CD4-positive, alpha-beta T cell (primary cell): ENCODE results near the gene NPLOC4. TPM values are rescaled to one million over a fixed set of nuclear protein-coding genes. Genes with fewer than 3 reads are reported as not detected.

Experiments used
- ATAC-seq: fragments of 200-7000 bp; cut with Tn5 transposase; one replicate; pipeline ENCODE4 v1.10.0; 2022; ENCODE audit warnings: mild to moderate bottlenecking; ENCODE audit not compliant: poor library complexity
- CTCF ChIA-PET: fragments of 350-600 bp; sonication (Branson Sonifier 250); formaldehyde crosslinking; loops from one replicate; lab custom pipeline; 2021; ENCODE audit warnings: antibody characterized with exemption, inconsistent platforms; lab: Charles Lee
- POLR2A ChIA-PET: fragments of 350-600 bp; sonication (Branson Sonifier 250); formaldehyde crosslinking; loops from one replicate; lab custom pipeline; 2021; ENCODE audit warnings: antibody characterized with exemption, inconsistent platforms; lab: Charles Lee
- DNase-seq, 14 experiments: peaks; one replicate each; pipeline ENCODE4 v3.0.0-alpha.2; 2013 to 2020; ENCODE audit warnings: mixed read lengths in 2 of 14
- H3K27ac ChIP-seq, 2 donors: one replicate each; pipeline versions ENCODE4 v1.5.1 to v1.7.0; 2013; ENCODE audit warnings: low read length in 2 of 2, low read depth in 1 of 2, mild to moderate bottlenecking in 1 of 2
- H3K27me3 ChIP-seq, 2 experiments: 1 replicate in 1 of 2; 2 replicates in 1 of 2; pipeline versions ENCODE4 v1.6.1 to v1.7.0; 2013; ENCODE audit warnings: low read length in 2 of 2, control low read depth in 1 of 2, mild to moderate bottlenecking in 1 of 2, moderate library complexity in 1 of 2; ENCODE audit not compliant: insufficient read depth in 2 of 2, control insufficient read depth in 1 of 2
- H3K36me3 ChIP-seq: one replicate; pipeline ENCODE4 v1.6.1; 2013; ENCODE audit warnings: low read length, control low read depth; ENCODE audit not compliant: insufficient read depth
- H3K4me1 ChIP-seq: one replicate; pipeline ENCODE4 v1.6.1; 2013; ENCODE audit warnings: low read length, control low read depth; ENCODE audit not compliant: insufficient read depth
- H3K4me3 ChIP-seq: one replicate; pipeline ENCODE4 v1.5.1; 2013; ENCODE audit warnings: mild to moderate bottlenecking, low read length, moderate library complexity
- H3K9me3 ChIP-seq, 2 experiments: 1 replicate in 1 of 2; 2 replicates in 1 of 2; pipeline versions ENCODE4 v1.6.1 to v1.7.0; 2013; ENCODE audit warnings: low read length in 2 of 2, mild to moderate bottlenecking in 2 of 2, control low read depth in 1 of 2, moderate library complexity in 1 of 2; ENCODE audit not compliant: control insufficient read depth in 1 of 2, insufficient read depth in 1 of 2
- H3K27ac Mint-ChIP-seq: one replicate; pipeline ENCODE4 v1.8.0; 2020; ENCODE audit warnings: mixed read lengths
- H3K27me3 Mint-ChIP-seq: one replicate; pipeline ENCODE4 v1.8.0; 2021; ENCODE audit warnings: mixed read lengths
- H3K36me3 Mint-ChIP-seq: one replicate; pipeline ENCODE4 v1.8.0; 2021; ENCODE audit warnings: low read depth, mixed read lengths
- H3K4me1 Mint-ChIP-seq: one replicate; pipeline ENCODE4 v1.8.0; 2021; ENCODE audit warnings: low read depth, mixed read lengths
- H3K4me3 Mint-ChIP-seq: one replicate; pipeline ENCODE4 v1.8.0; 2020; ENCODE audit warnings: mild to moderate bottlenecking, mixed read lengths
- H3K9me3 Mint-ChIP-seq: one replicate; pipeline ENCODE4 v1.8.0; 2020; ENCODE audit warnings: mixed read lengths
- CTCF ChIP-seq: fragments of 200-600 bp; IDR thresholded peaks from one replicate; pipeline ENCODE4 v1.8.0; 2022; ENCODE audit warnings: antibody characterized with exemption, mild to moderate bottlenecking
- intact Hi-C, 2 experiments: fragments of 100-400 bp; cut with DNase I in 1 of 2; cut with micrococcal nuclease in 1 of 2; formaldehyde crosslinking; loops; one replicate each; pipeline versions ENCODE4 v1.15.1 to v1.9.0; 2023 to 2025; cut with DNase I, micrococcal nuclease
- total RNA-seq, 174 experiments: library from RNA in 2 of 174; stranded (reverse) in 2 of 174; gene quantifications; one replicate each; pipeline ENCODE4 v1.2.3 and lab custom pipeline; 2021 to 2026

The NPLOC4 gene
- total RNA-seq, 2 experiments from 2014 or later, result 61.0 to 62.4 TPM

GRCh38 chr17:81581758-81582157 is 55.2 kb downstream of the NPLOC4 start:
- Mint-ChIP-seq H3K27ac (no peak overlapping the region), H3K4me3 (no peak overlapping the region), H3K4me1 (peaks cover 4% of the 10 kb centered on the region), H3K9me3 (no peaks in the 10 kb centered on the region), H3K36me3 (peaks cover 79% of the 10 kb centered on the region), H3K27me3 (no peaks in the 10 kb centered on the region)
- TF ChIP-seq CTCF, result no peak
- no peak overlapping the region for H3K4me3 ChIP-seq
- POLR2A ChIA-PET, result no interaction called here
- H3K9me3 ChIP-seq, result no peaks in the 10 kb centered on the region
- CTCF ChIA-PET, result no interaction called here
- H3K27me3 ChIP-seq, result no peaks in the 10 kb centered on the region
- no peaks in the 10 kb centered on the region for H3K4me1 ChIP-seq
- DNase-seq (no peak), ATAC-seq (no peak)
- H3K36me3 ChIP-seq, result peaks cover 76% of the 10 kb centered on the region
- H3K27ac ChIP-seq, result no peak overlapping the region
- intact Hi-C loops, result no loop called here

- Histone ChIP-seq H3K27ac (no peak overlapping the region), H3K4me3 (no peak overlapping the region), H3K9me3 (no peaks in the 10 kb centered on the region), H3K4me1 (no peaks in the 10 kb centered on the region), H3K27me3 (no peaks in the 10 kb centered on the region), H3K36me3 (peaks cover 74% of the 10 kb centered on the region)
- intact Hi-C loops, result no loop called here
- TF ChIP-seq CTCF, result no peak
- ChIA-PET POLR2A (interaction anchor here (1.6 kb wide), 1 partner anchor 28 kb away, joined by 4 read pairs; the partner anchor contains the start of gene FAAP100), CTCF (no interaction called here)
- Mint-ChIP-seq H3K4me3 (no peak overlapping the region), H3K36me3 (peaks cover 76% of the 10 kb centered on the region), H3K27me3 (no peaks in the 10 kb centered on the region), H3K9me3 (no peaks in the 10 kb centered on the region), H3K4me1 (peaks cover 4% of the 10 kb centered on the region), H3K27ac (no peak overlapping the region)
- no peak for ATAC-seq
- no peak for DNase-seq
These were observed 56.4 kb downstream of the NPLOC4 start for GRCh38 chr17:81580481-81580880.

GRCh38 chr17:81579821-81580321 is 57.0 kb downstream of the NPLOC4 start:
- POLR2A ChIA-PET, result interaction anchor here (1.6 kb wide), 1 partner anchor 28 kb away, joined by 4 read pairs; the partner anchor contains the start of gene FAAP100
- ATAC-seq, result no peak
- Histone ChIP-seq H3K27me3 (no peaks in the 10 kb centered on the region), H3K4me3 (no peak overlapping the region), H3K36me3 (peaks cover 71% of the 10 kb centered on the region), H3K27ac (no peak overlapping the region), H3K9me3 (no peaks in the 10 kb centered on the region), H3K4me1 (no peaks in the 10 kb centered on the region)
- Mint-ChIP-seq H3K27me3 (no peaks in the 10 kb centered on the region), H3K36me3 (peaks cover 72% of the 10 kb centered on the region), H3K9me3 (no peaks in the 10 kb centered on the region), H3K27ac (no peak overlapping the region), H3K4me3 (no peak overlapping the region), H3K4me1 (peaks cover 4% of the 10 kb centered on the region)
- CTCF ChIA-PET, result no interaction called here
- DNase-seq, result no peak
- intact Hi-C loops, result no loop called here
- TF ChIP-seq CTCF, result no peak
